Suppressor macrophage treated with lipopolysaccharide for 4 hours (primary cell): Measurements from ENCODE around the gene ERC2.
"Not testable (repeated sequence)": the region's sequence is repeated elsewhere in the genome, so short reads cannot be mapped to it uniquely, and the experiment has no call there.

Experiments used
- DNase-seq: peaks from one replicate; pipeline ENCODE4 v3.0.0-alpha.2; 2020

The ERC2 gene

DNA sequence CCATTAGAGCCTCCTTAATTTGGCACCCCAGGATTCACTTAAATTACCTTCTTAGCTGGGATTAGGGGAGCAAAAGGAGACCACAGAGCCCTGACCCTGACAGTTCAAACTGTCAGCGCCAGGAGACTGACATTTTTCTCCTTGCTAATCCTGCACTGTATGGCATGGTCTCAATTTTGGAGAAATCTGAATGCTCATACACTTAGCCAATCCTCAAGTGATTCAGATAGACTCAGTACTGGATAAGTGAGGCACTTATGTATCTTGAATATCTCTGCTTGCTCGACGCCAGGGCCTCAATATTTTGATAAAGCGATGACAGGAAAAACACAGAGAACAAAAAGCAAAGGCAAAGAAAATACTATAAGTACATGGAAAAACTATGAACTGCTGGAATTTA is 605.2 kb downstream of the ERC2 start:
- no peak for DNase-seq

DNA sequence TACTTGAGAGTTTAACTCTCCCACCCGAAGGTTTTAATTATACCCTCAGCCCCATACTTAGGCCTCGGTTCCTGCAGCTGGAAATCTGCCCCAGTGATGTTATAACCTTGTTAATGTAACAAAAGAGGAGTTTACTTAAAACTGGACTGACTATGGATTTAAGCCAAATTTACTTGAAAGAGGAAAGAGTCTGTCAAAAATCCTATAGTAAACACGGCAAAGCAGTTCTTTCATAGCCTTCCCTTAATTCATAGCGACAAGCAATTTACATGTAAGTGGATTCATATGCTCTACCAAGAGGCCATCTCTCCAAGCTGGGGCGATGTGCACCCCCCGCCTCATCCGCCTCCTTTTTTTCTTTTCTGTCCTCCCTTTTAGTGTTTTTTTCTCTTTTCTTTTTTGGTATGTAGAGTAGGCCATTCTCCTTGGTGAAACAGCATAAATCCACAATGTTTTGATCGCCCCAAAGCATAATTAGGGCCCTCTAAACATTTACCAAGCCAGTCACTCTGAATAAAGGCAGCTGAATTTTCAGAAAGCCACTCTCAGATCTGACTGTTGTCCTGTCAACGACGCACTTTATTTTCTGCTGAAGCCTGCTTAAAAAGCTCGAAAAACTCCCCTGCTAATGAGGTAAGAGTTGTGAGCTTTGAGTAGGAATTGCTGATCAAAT is 608.1 kb downstream of the ERC2 start:
- no peak for DNase-seq

GRCh38 chr3:55859305-55859704 is 609.0 kb downstream of the ERC2 start:
- DNase-seq, result no peak

- no peak for DNase-seq
These were observed 609.5 kb downstream of the ERC2 start for GRCh38 chr3:55858727-55859126.

GRCh38 chr3:55858302-55858701 is 610.0 kb downstream of the ERC2 start:
- DNase-seq, result no peak

- DNase-seq, result no peak
These were observed 610.6 kb downstream of the ERC2 start for GRCh38 chr3:55857633-55858032.

DNA sequence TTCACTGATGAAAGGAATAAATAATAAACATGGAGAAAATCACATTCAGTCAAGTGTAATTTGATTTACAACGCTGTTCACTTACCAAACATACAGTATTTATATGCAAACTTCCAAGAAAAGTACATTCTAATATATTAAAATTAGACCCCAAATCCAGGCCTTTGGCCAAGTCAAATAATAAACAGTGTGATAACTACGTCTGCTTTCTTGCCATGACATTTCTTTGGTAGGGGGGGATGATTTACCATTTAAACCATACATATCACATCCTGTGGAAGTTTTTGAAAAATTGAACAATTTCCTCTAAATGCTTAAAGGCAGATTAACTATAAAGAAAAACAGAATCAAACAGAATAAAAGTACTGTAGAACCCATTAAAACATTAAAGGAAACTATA is 613.0 kb downstream of the ERC2 start:
- DNase-seq, result no peak

DNA sequence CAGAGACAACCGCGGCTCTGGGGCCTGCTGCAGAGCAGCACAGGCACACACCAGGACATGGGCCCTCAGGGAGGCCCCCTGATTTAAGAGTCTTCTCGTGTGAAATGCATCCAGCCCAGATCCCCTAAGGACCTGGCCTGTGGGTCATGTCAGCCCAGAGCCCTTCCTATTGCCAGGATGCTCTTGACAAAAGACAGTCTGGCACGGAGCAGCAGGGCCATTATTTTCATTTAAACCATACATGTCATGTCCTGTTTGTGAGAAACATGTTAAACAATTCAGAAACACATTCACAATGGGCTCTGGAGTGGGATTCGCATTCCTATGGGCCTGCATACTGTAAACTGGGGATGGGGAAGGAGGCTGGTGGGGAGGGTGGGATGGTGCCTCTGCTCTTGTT is 613.8 kb downstream of the ERC2 start:
- no peak for DNase-seq

GRCh38 chr3:55852326-55852725 is 615.9 kb downstream of the ERC2 start:
- no peak for DNase-seq

DNA sequence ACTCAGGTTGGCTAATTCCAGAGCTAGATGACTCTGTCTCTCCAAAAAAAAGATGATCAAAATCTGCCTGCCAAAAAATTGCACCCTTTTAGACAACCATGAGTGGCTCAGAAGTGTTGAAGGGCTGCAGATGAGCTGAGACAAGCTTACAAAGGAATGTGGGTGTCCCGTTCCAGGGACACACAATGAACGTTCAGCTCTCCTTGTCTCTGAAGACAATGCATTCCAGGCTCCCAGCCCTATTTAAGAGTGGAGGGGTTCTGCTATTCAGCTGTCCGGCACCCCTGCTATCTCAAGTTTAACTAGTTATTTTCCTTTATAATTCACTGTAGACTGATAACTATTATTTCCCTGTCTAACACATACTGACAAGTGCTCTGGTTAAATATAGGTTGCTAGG is 626.1 kb downstream of the ERC2 start:
- no peak for DNase-seq

GRCh38 chr3:55831876-55832275 is 636.4 kb downstream of the ERC2 start:
- DNase-seq, result not testable (repeated sequence)

GRCh38 chr3:55828712-55829111 is 639.6 kb downstream of the ERC2 start:
- DNase-seq, result no peak

DNA sequence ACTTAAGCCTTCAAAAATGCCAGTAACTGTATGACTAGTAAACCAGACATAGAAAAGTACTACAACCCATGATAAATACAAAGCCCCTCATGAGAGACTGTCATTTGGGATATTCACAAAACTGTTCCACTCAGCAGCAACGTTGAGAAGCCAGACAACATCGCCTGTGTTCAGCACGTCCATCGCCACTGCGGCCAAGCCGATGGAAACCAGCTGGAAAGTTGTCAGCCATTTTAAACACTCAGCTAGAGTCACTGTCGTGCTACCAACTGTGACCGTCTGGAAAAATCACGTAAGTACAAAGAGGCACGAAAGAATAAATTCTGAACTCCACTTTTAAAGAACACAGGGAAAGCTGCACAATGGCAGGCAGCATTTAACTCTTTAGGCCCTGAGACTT is 640.5 kb downstream of the ERC2 start:
- no peak for DNase-seq

DNA sequence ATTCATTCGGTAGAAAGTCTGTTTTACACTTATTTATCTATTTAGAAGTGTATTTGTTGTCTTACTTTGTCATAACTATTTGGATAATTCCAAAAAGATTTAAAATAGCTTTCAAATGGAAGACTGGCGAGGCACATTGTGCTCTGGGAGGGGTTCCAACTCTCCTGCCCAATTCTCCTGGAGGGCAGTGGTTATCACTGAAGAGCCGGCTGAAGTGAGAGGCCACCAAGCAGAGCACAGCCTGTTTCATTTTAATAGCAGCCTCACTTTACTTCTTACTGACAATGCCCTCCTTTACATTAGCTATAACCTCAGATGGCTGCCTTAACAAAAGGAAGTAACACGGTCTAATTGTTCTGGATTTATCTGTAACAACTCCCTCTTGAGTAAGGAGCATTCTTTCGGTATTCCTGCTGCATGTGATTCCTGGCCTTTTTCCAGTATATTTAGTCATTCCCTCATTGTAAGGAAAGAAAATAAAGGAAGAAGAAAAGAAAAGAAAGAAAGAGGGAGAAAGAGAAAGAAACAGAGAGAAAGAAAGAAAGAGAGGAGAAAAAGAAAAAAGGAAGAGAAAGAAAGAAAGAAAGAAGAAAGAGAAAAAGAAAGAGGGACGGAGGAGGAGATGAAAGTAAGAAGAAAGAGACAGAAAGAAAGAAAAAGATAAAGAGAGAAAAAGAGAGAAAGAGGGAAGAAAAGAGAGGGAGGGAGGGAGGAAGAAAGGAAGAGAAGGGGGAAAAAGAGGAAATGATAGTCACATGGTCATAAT is 641.4 kb downstream of the ERC2 start:
- no peak for DNase-seq

DNA sequence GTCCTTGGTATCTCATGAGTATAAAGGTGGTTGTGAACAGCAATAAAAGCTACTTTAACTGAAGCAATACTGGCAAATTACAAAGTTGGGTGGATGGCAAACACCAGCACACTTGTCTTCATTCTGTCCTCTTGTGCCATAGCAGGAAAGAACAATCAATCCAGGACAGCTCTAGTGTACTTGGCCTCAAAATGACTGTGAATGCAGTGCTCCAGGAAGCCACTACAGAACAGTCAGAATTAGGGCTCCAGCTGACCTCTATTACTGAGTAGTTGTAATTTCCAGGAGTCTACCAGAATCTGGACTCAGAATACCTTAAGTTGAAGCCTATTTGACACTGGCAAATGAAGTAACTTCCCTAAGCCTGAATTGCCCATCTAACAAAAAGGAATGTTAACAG is 642.2 kb downstream of the ERC2 start:
- DNase-seq, result no peak

DNA sequence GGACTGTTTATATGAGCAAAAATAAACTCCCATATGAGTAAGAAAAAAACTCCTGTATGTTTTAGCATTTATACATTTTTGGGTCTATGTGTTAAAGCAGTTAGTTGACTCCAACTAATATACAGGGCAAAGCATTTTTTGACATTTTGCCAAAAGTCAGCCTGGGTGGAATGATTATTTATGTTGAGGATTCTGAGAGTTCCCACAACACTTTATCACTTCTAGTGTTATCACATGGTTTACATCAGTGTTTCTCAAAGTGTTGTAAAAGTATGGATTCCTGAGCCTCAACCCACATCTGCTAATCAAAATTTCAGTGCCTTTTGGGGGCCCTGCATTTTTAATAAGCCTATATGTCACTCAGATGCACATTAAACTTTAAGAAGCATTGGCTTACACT is 643.9 kb downstream of the ERC2 start:
- DNase-seq, result no peak

GRCh38 chr3:55823829-55824228 is 644.4 kb downstream of the ERC2 start:
- DNase-seq, result no peak

GRCh38 chr3:55823001-55823400 is 645.3 kb downstream of the ERC2 start:
- no peak for DNase-seq

DNA sequence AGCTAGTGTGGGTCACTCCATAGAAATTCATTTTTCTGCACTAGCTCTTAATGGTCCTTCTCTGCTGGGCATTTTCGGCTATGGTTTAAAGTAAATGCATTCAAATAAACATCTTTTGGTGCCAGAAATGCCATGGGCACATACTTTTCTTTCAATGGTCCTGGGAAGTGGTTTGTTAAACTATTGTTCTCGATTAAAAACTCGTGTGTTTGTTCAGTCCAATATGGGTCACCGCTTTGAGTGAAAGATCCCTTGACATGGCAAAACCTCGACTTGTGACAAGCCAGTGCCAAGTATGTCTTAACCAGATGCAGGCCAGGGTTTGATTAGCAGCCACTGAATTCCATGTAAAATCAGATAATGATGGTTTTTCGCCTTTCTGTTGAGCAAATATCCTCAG is 649.3 kb downstream of the ERC2 start:
- no peak for DNase-seq

DNA sequence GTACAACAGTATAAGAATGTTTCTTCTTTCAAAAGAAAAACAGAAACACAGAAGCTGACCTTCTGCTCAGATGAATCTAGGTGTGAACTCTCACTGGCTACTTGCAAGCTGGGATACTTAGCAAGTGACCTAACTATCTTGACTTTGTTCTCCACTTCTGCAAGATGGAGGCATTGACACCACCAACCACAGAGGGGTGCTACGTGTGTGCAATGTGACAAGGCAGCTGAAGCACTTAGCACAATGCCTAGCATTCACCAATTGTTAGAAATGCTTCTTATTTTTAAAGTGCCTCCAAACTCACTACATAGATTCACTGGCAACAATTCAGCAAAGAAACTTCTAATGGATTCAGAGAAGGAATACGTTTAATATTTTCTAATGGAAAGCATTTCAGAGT is 649.8 kb downstream of the ERC2 start:
- DNase-seq, result no peak

- DNase-seq, result no peak
These were observed 651.3 kb downstream of the ERC2 start for GRCh38 chr3:55816794-55817576.

GRCh38 chr3:55815262-55815661 is 653.0 kb downstream of the ERC2 start:
- DNase-seq, result no peak

DNA sequence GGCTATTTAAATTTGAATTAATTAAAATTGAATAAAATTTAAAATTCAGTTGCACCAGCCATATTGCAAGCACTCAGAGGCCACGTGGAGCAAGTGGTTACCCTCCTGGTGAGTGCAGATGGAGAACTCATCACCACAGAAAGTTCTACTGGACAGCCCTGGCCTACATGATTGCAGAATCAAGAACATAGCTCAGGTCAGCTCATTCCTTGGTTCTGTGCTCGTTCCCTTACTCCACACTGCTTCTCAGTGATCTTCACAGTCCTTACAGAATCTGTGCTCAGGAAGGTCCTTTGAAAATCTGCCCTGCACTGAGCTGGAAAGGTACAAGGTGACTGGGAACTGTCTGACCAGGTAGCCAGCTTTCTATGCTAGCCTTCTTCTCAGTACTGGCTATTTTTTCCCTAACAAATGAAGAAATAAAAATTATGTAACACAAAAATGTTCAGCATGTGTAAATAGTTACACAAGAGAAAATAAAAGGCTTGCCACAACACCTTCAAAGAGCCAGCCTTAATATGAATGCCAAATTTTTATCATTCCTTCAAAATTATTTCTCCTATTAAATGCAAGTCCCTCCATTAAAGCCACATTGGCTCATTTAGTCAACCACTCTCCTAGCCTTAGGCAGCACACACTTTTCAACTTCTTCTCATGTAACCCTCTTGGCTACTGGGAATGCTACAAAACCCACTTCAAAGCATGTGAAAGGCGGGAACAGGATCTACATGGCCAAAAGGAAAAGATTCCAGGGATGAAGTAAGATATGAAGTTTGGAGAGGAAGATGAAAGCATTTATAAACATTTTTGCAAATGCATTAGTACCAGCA is 654.8 kb downstream of the ERC2 start:
- no peak for DNase-seq
